ENCODE results near the gene SRPX2. TPM values are rescaled to one million over a fixed set of nuclear protein-coding genes. Genes with fewer than 3 reads are reported as not detected.
"Not testable (repeated sequence)": the region's sequence is repeated elsewhere in the genome, so short reads cannot be mapped to it uniquely, and the experiment has no call there.

SRPX2 gene
- total RNA-seq, 1 experiment from 2014 or later = 2.4 TPM

- TF ChIP-seq REST (IDR thresholded peaks at IDR 0.05; ENCODE audit: low read depth) (no peak), ELF1 (IDR thresholded peaks at IDR 0.05; ENCODE audit: borderline replicate concordance, low read depth) (no peak)
Measured at GRCh38 chrX:100721328-100721727, 77.3 kb downstream of the SRPX2 start (continued).

- H3K4me2 ChIP-seq (ENCODE audit: low read length); intact Hi-C loops (cut with micrococcal nuclease); ATAC-seq; H3K27ac ChIP-seq (ENCODE audit: low read depth, low read length); H3K4me1 ChIP-seq (ENCODE audit: control insufficient read depth in 1 of 2, insufficient read depth in 2 of 2, low read length in 2 of 2); H3K9me2 ChIP-seq (ENCODE audit: insufficient read depth); H2AFZ ChIP-seq (ENCODE audit: low read depth, low read length, poor library complexity, severe bottlenecking); H3K79me2 ChIP-seq (ENCODE audit: insufficient read depth, low read length); H3K36me3 ChIP-seq (ENCODE audit: control insufficient read depth in 1 of 2, insufficient read depth in 2 of 2, low read length in 2 of 2); H3K9me3 ChIP-seq (ENCODE audit: control insufficient read depth in 1 of 2, insufficient read depth in 1 of 2, low read depth in 1 of 2, low read length in 2 of 2); CTCF ChIA-PET; H3K9ac ChIP-seq (ENCODE audit: low read length); DNase-seq (ENCODE audit: low read depth, low spot score); H4K20me1 ChIP-seq (ENCODE audit: insufficient read depth); POLR2A ChIA-PET; H3K4me3 ChIP-seq (replicated peaks in 1 of 2; ENCODE audit: low read depth in 1 of 2, low read length in 2 of 2); H3K27me3 ChIP-seq (ENCODE audit: insufficient read depth, low read length); BruUV-seq (replicated peaks); RAD21 ChIA-PET (ENCODE audit: low non-redundant PET in 1 of 2, low total read pairs in 2 of 2, uncharacterized antibody in 2 of 2, unreplicated experiment in 2 of 2): not testable (repeated sequence)
Measured at GRCh38 chrX:100724006-100724405, 80.0 kb downstream of the SRPX2 start.

Other genes with a start within 250 kb of the SRPX2 start
- 0.32 TPM for gene PCDH19, start 233.9 kb upstream of the SRPX2 start, total RNA-seq (2021; ENCODE audit: unreplicated experiment)
- gene TNMD, start 59.3 kb upstream of the SRPX2 start, total RNA-seq (2021; ENCODE audit: unreplicated experiment) = not detected
- 25.0 TPM for gene TSPAN6, start 7.4 kb upstream of the SRPX2 start, total RNA-seq (2021; ENCODE audit: unreplicated experiment)
- gene SYTL4, start 87.9 kb downstream of the SRPX2 start, total RNA-seq (2021; ENCODE audit: unreplicated experiment) = 8.8 TPM
- 34.1 TPM for gene CSTF2, start 176.2 kb downstream of the SRPX2 start, total RNA-seq (2021; ENCODE audit: unreplicated experiment)
- gene NOX1, start 230.2 kb downstream of the SRPX2 start, total RNA-seq (2021; ENCODE audit: unreplicated experiment) = not detected

Data from HCT116 (cell line).